Stimulated activated CD8-positive, alpha-beta memory T cell treated with anti-CD3 and anti-CD28 coated beads, Interleukin-12 subunit alpha, Interleukin-12 subunit beta, amount 100 ng/mL, for 24 hours (primary cell): ENCODE measurements around the gene SPATS1.

ENCODE experiments used
- DNase-seq: peaks from one replicate; pipeline ENCODE4 v3.0.0-alpha.2; 2020; ENCODE audit errors: extremely low read depth

SPATS1 gene, protein sequence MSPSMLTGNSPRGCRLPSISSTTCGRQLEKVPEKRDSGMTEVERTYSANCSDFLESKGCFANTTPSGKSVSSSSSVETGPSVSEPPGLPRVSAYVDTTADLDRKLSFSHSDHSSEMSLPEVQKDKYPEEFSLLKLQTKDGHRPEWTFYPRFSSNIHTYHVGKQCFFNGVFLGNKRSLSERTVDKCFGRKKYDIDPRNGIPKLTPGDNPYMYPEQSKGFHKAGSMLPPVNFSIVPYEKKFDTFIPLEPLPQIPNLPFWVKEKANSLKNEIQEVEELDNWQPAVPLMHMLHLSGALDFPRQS

DNA sequence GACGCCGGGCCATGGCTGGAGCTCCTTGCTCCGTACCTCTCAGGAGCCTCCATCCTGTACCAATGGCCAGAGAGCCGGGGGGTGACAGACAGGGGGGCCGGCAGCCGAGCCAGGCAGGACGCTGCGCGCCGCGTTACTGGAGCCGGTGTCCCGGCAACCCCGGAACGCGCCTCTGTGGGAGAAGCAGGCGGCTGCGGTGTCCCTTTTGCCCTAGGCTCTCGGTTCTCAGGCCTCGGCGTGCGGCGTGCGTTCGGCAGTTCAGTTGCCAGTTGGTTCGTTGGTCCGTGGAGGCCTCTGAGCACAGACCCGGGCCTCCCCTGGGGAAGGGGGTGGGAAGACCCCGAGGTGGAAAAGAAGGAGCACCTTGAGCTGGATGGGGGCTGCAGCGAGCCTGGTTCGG lies at the start of gene SPATS1:
TSS of gene SPATS1 (plus strand) at position 162 of the 400 bp plus-strand sequence. CDS start 446 bp downstream, outside the sequence.
- DNase-seq: no peak

- no peak for DNase-seq
Measured at GRCh38 chr6:44292661-44293365, 49.6 kb upstream of the SPATS1 start.

GRCh38 chr6:44294832-44295791 lies 47.3 kb upstream of the SPATS1 start:
- no peak for DNase-seq

- DNase-seq: no peak
Measured at GRCh38 chr6:44297063-44298038, 45.1 kb upstream of the SPATS1 start.

DNA sequence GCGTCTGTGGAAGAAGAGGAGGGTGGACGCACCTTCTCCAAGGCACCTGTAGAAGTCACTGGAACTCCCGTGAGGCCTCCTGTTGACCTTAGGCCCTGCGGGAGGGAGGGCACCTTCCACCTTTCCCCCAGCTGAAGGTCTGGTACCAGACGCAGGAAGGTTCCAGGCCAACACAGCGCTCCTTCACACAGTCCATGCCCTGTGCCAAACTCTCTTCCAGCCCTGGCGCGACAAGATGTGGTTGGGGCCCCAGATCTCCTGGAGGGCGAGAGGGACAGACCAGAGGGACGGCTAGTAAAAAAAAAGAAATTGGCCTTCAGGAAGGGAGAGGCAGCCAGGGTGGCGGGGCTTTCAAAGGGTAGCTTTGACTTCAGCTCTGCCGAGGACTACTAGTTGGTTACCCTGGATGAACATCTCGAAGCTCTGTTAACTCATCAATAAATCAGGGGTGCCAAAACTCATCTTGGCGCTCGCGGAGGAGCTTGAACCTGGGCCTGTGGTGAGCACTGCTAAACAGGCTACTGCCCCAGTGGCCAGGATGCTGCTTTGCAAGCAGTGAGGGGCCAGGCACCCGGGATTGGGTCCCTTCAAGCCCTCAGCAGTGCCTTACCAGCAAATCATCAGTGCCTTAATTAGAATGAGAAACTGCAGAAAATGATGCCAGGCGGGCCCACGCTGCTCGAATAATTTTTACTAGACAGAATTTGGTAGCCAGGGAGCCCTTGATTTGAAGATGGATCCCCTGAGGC lies 44.2 kb upstream of the SPATS1 start:
- no peak for DNase-seq

GRCh38 chr6:44298864-44299263 lies 43.6 kb upstream of the SPATS1 start:
- DNase-seq: no peak

DNA sequence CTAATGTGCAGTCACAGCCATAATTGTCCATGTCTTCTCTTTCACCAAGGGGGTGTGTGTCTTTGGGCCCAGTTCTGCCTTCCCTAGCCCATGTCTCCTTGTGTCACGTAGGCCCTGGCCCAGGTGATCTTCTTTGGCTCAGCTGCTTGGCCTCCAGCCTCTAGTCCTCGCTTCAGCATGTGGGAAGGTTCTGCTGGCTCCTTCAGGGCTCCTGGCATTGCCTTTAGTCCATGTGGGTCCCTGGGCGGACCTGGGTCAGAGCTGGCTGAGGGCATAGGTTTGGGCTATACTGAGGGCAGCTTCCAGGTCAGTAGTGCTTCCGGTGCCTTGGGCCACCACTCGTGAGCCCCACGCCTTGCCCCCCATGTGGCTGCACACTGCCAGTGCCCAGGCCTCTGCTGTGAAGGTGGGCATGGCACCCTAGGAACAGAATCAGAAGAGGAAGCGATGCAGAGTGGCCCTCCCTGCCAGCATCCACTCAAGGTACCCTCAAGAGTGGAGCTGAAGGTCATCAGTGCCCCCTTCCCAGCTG lies 42.1 kb upstream of the SPATS1 start:
- no peak for DNase-seq

- DNase-seq: no peak
Measured at GRCh38 chr6:44301106-44301505, 41.3 kb upstream of the SPATS1 start.

DNA sequence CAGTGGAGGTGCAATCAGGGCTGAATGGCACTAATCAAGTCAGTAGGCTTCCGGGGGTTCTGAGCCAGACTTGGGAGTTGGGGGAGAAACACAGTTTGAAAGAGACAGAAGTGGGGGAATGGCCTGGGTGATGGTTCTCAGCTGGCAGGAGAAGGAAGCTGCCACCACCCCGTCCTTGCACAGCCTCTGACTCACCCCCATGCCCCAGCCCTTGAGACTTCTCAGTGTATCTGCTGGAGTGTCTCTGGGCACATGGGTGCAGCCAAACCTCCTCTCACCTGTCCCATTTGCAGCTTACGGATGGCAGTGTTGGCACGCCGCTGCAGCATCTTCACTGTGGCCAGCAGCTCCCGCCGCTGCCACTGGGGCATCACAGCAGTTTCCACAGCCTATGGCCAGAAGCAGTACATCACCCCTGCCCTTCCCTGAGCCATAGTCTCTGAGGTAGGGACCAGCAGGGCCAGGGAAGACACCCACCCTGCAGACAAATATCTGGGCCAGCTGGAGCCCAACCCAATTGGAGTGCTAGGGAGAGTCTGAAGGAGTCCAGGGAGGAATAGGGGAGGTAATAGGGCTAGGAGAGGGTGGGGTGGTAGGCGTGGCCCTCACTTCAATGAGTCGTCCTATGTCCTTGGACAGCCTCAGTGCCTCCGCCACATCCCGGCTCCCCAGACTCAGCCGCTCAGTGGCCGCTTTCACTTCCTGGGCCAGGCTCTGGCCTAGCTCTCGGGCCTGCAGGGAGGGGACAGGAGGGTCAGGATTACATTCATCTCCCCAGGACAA lies 40.5 kb upstream of the SPATS1 start:
- DNase-seq: no peak

DNA sequence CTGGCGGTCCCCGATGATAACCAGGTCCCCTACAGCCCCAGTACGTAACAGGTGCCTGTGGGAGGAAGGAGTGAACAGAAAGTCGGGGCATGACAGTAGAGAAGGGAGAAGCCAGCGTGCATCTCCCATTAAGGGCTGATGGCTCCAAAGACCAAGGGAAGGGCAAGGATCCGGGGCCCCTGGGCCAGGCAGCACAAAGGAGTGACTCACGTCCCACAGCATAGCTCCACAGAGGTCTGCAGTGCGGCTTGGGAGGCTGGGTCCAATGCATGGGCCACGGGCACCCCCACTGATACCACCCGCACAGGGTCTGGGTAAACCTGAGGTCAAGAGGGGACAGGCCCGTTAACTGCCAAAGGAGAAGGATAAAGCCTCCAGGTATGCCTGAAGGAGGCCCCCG lies 39.6 kb upstream of the SPATS1 start:
- DNase-seq: no peak

GRCh38 chr6:44303842-44304241 lies 38.6 kb upstream of the SPATS1 start:
- no peak for DNase-seq

DNA sequence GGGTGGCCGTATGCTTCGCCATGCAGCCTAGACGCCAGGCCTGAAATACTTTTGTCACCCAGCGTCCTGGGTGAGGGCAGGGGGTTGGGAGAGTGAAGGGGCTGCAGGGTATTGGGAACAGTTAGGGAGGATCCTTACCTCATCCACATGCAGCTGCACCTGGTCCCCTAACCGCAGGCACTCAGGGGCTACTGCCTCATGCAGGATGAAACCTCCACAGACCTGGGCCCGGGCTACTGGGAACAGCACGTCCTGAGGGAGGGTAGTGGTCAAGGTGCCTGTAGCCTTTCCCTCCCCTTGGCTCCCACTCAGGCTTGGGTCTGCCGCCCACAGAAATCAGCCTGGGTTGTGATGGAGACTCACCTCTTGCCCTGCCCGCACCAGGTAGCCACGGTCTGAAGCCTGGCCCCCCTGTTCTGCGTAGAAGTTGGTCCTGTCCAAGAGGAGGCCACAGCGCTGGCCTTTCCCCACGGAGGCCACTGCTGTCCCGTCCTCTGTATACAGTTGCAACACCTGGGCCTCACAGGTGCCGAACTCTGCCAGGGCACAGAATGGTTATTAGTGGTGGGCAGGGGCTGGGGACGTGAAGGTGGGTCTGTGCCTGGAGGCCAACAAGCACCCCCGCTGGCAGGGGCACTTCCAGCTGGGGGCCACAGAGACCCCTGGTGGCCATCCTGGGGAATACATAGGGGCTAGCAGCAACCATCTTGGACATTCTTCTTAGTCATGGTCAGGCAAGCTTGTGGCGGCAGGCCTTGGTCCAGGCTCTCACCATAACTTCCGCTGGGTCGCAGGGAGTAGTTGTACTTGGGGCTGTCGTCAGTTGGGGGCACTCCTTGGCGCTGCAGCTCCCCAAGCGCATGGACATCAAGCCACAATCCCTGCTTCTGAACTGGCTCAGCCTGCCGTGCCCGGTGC lies 37.9 kb upstream of the SPATS1 start:
- no peak for DNase-seq

GRCh38 chr6:44305200-44305725 lies 37.2 kb upstream of the SPATS1 start:
- no peak for DNase-seq

- DNase-seq: no peak
Measured at GRCh38 chr6:44306710-44307109, 35.7 kb upstream of the SPATS1 start.

GRCh38 chr6:44307217-44307616 lies 35.2 kb upstream of the SPATS1 start:
- no peak for DNase-seq

- DNase-seq: no peak
Measured at GRCh38 chr6:44309092-44309491, 33.4 kb upstream of the SPATS1 start.

- no peak for DNase-seq
Measured at GRCh38 chr6:44309631-44310030, 32.8 kb upstream of the SPATS1 start.

- DNase-seq: no peak
Measured at GRCh38 chr6:44310241-44310640, 32.2 kb upstream of the SPATS1 start.
